T-helper 1 cell (primary cell): ENCODE measurements around the gene CEMIP2.

ENCODE experiments used
- DNase-seq, 5 donors: peaks; one replicate each; pipeline ENCODE4 v3.0.0-alpha.2; 2012 to 2020

Gene CEMIP2

GRCh38 chr9:71746023-71746757 is 22.1 kb downstream of the CEMIP2 start:
- DNase-seq = no peak

- DNase-seq = no peak
Observed at GRCh38 chr9:71744754-71745521, 23.4 kb downstream of the CEMIP2 start.

- no peak for DNase-seq
Observed at GRCh38 chr9:71743882-71744281, 24.4 kb downstream of the CEMIP2 start.

- DNase-seq = no peak
Observed at GRCh38 chr9:71743217-71743705, 25.1 kb downstream of the CEMIP2 start.

- DNase-seq = no peak
Observed at GRCh38 chr9:71742703-71743102, 25.6 kb downstream of the CEMIP2 start.

GRCh38 chr9:71741926-71742648 is 26.2 kb downstream of the CEMIP2 start:
- no peak for DNase-seq

- DNase-seq = no peak
Observed at GRCh38 chr9:71740199-71740598, 28.1 kb downstream of the CEMIP2 start.

GRCh38 chr9:71737455-71737854 is 30.9 kb downstream of the CEMIP2 start:
- DNase-seq = no peak

- DNase-seq = no peak
Observed at GRCh38 chr9:71736236-71736635, 32.1 kb downstream of the CEMIP2 start.

- no peak for DNase-seq
Observed at GRCh38 chr9:71734950-71735349, 33.4 kb downstream of the CEMIP2 start.

GRCh38 chr9:71733176-71733575 is 35.1 kb downstream of the CEMIP2 start:
- DNase-seq = no peak

GRCh38 chr9:71729816-71730526 is 38.3 kb downstream of the CEMIP2 start:
- no peak for DNase-seq

- DNase-seq = no peak
Observed at GRCh38 chr9:71726723-71727122, 41.6 kb downstream of the CEMIP2 start.

- DNase-seq = no peak
Observed at GRCh38 chr9:71725590-71726338, 42.5 kb downstream of the CEMIP2 start.

- DNase-seq = no peak
Observed at GRCh38 chr9:71721855-71722254, 46.5 kb downstream of the CEMIP2 start.

- no peak for DNase-seq
Observed at GRCh38 chr9:71719562-71719961, 48.8 kb downstream of the CEMIP2 start.

- no peak for DNase-seq
Observed at GRCh38 chr9:71719088-71719487, 49.2 kb downstream of the CEMIP2 start.

- no peak for DNase-seq
Observed at GRCh38 chr9:71716138-71716909, 52.0 kb downstream of the CEMIP2 start.

GRCh38 chr9:71710856-71711255 is 57.5 kb downstream of the CEMIP2 start:
- DNase-seq = no peak

GRCh38 chr9:71710201-71710600 is 58.1 kb downstream of the CEMIP2 start:
- no peak for DNase-seq

GRCh38 chr9:71709384-71709783 is 58.9 kb downstream of the CEMIP2 start:
- DNase-seq = no peak
